ENCODE measurements around the gene GSE1. TPM values are rescaled to one million over a fixed set of nuclear protein-coding genes. Genes with fewer than 3 reads are reported as not detected.

The GSE1 gene
- total RNA-seq, 1 donor = 23.1 TPM

- DNase-seq (ENCODE audit: low read depth) = no peak
- no peak overlapping the region for H3K4me3 ChIP-seq (ENCODE audit: low read depth, low read length)
- no peak for TF ChIP-seq CTCF (IDR thresholded peaks at IDR 0.05; ENCODE audit: insufficient read depth, low read length)
Observed at GRCh38 chr16:85674418-85674755, 61.3 kb downstream of the GSE1 start.

DNA sequence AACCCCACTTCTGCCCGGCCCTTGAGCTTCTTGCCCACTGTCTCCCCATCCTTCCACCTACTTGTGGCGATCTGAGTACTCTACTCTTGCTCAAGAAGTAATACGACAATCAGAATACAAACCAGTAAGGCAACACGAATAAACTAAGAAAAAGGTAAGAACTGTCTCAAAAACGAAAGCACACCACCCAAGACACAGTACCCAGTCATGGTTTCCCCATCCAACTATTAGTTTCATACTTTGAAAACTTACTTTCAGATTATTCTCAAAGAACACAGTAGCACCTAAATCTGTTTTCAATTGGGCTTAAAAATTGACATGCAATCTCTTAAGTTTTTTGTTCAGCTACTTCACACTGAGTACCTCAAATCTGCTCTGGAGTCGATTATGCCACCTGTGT lies 61.7 kb downstream of the GSE1 start:
- H3K4me3 ChIP-seq (ENCODE audit: low read depth, low read length) = no peak overlapping the region
- no peak for TF ChIP-seq CTCF (IDR thresholded peaks at IDR 0.05; ENCODE audit: insufficient read depth, low read length)
- no peak for DNase-seq (ENCODE audit: low read depth)

- peak; percentile 56 for DNase-seq (ENCODE audit: low read depth)
- peak; percentile 61 for TF ChIP-seq CTCF (IDR thresholded peaks at IDR 0.05; ENCODE audit: insufficient read depth, low read length)
- no peak overlapping the region for H3K4me3 ChIP-seq (ENCODE audit: low read depth, low read length)
Observed at GRCh38 chr16:85675251-85675874, 62.2 kb downstream of the GSE1 start.

- TF ChIP-seq CTCF (IDR thresholded peaks at IDR 0.05; ENCODE audit: insufficient read depth, low read length) = no peak
Observed at GRCh38 chr16:85676466-85676865, 63.3 kb downstream of the GSE1 start.

GRCh38 chr16:85677383-85677967 lies 64.4 kb downstream of the GSE1 start:
- no peak for TF ChIP-seq CTCF (IDR thresholded peaks at IDR 0.05; ENCODE audit: insufficient read depth, low read length)
- no peak for DNase-seq (ENCODE audit: low read depth)
- no peak overlapping the region for H3K4me3 ChIP-seq (ENCODE audit: low read depth, low read length)

More at GRCh38 chr16:85676466-85676865, 63.3 kb downstream of the GSE1 start:
- no peak overlapping the region for H3K4me3 ChIP-seq (ENCODE audit: low read depth, low read length)
- DNase-seq (ENCODE audit: low read depth) = no peak

DNA sequence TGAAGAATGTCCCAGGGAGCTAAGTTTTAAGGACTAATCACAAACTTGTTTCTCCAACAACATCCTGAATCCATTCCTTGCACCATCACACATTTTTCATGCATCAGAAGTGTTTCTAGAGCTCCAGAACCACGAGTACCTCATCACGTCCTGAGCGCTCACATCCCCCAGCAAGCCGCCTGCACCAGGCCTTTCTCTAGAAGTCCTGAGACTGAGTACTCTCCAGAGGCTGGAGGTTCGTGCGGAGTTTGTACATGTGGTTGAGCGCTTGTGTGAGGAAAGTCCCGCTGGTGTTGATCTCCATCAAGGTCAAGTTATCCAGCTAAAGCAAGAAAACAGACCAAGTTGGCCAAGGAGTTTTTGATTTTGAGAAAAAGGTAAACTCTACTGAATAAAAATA lies 64.9 kb downstream of the GSE1 start:
- no peak for DNase-seq (ENCODE audit: low read depth)
- no peak for TF ChIP-seq CTCF (IDR thresholded peaks at IDR 0.05; ENCODE audit: insufficient read depth, low read length)

DNA sequence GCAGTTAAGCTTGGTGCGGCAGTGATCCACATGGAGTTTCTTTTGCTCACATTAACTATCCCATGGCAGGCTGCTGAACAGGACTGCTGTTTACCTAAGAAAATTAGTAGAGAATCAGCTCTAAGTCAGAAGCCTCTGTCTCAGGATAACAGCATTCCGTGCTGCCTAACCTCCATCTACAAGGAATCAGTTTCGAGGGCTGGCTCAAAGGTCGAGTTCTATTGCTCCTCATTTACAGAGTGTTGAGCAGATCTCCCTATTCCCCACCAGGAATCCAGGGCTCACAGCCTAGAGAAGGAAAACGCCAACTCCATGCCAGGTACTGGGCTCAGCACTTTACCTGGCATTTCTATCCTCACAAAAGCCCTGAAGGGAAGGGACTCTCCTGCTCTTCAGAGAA lies 65.7 kb downstream of the GSE1 start:
- H3K4me3 ChIP-seq (ENCODE audit: low read depth, low read length) = no peak overlapping the region
- no peak for DNase-seq (ENCODE audit: low read depth)
- no peak for TF ChIP-seq CTCF (IDR thresholded peaks at IDR 0.05; ENCODE audit: insufficient read depth, low read length)

More for the DNA sequence above, 64.9 kb downstream of the GSE1 start:
- H3K4me3 ChIP-seq (ENCODE audit: low read depth, low read length) = no peak overlapping the region
